ENCODE data around the gene GRAMD4. TPM values are rescaled to one million over a fixed set of nuclear protein-coding genes. Genes with fewer than 3 reads are reported as not detected.

The GRAMD4 gene
- total and polyA plus RNA-seq, 12 donors = 15.0 to 241 (median 79.4) TPM

- intact Hi-C loops (cut with DNase I) = no loop called here
- H3K27me3 ChIP-seq = no peaks in the 10 kb centered on the region
- H3K4me1 ChIP-seq (replicated peaks in 1 of 2) = peaks cover 0 to under 1% of the 10 kb centered on the region in 2 donors
- no peak overlapping the region for H3K27ac ChIP-seq
- H3K36me3 ChIP-seq (replicated peaks in 1 of 2) = peaks cover 0 to 80% of the 10 kb centered on the region in 2 donors
- WGBS, 4 donors = 94 to 99% (median 96%) methylated on average over 11 to 17 of the region's 17 CpGs
- TF ChIP-seq POLR2A (IDR thresholded peaks at IDR 0.05) (no peak), CTCF (IDR thresholded peaks at IDR 0.05) (no peak)
- no peak overlapping the region for H3K4me3 ChIP-seq
- no peak for DNase-seq
- H3K9me3 ChIP-seq (replicated peaks in 1 of 3) = no peaks in the 10 kb centered on the region
Measured at GRCh38 chr22:46708766-46709330, 88.7 kb downstream of the GRAMD4 start.

- Histone ChIP-seq H3K4me1 (replicated peaks in 1 of 2) (peaks cover 6 to 16% of the 10 kb centered on the region in 2 donors), H3K27ac (no peak overlapping the region), H3K9me3 (replicated peaks in 1 of 3) (no peaks in the 10 kb centered on the region), H3K36me3 (replicated peaks in 1 of 2) (peaks cover 0 to 70% of the 10 kb centered on the region in 2 donors), H3K4me3 (no peak overlapping the region), H3K27me3 (no peaks in the 10 kb centered on the region)
- DNase-seq = no peak
- WGBS, 4 donors = 92 to 95% (median 94%) methylated on average over 11 of the region's 11 CpGs
- TF ChIP-seq CTCF (IDR thresholded peaks at IDR 0.05) (no peak), POLR2A (IDR thresholded peaks at IDR 0.05) (no peak)
- intact Hi-C loops (cut with DNase I) = no loop called here
Measured at GRCh38 chr22:46710806-46711205, 90.6 kb downstream of the GRAMD4 start.

GRCh38 chr22:46712288-46712687 is 92.1 kb downstream of the GRAMD4 start:
- intact Hi-C loops (cut with DNase I) = no loop called here
- Histone ChIP-seq H3K36me3 (replicated peaks in 1 of 2) (peaks cover 0 to 66% of the 10 kb centered on the region in 2 donors), H3K4me3 (no peak overlapping the region), H3K27ac (no peak overlapping the region), H3K4me1 (replicated peaks in 1 of 2) (peaks cover 6 to 16% of the 10 kb centered on the region in 2 donors), H3K9me3 (replicated peaks in 1 of 3) (no peaks in the 10 kb centered on the region), H3K27me3 (no peaks in the 10 kb centered on the region)
- TF ChIP-seq CTCF (IDR thresholded peaks at IDR 0.05) = no peak
- no peak for TF ChIP-seq POLR2A (IDR thresholded peaks at IDR 0.05)
- no peak for DNase-seq
- WGBS, 4 donors = 92 to 95% (median 93%) methylated on average over 8 of the region's 8 CpGs

- intact Hi-C loops (cut with DNase I) = no loop called here
- DNase-seq = peak in 3 of 7 donors; percentile 47 to 72 (median 64)
- Histone ChIP-seq H3K4me1 (replicated peaks in 1 of 2) (peaks cover 6 to 16% of the 10 kb centered on the region in 2 donors), H3K9me3 (replicated peaks in 1 of 3) (no peaks in the 10 kb centered on the region), H3K27ac (peak overlapping the region; percentile 29 to 82 (median 56)), H3K27me3 (no peaks in the 10 kb centered on the region), H3K36me3 (replicated peaks in 1 of 2) (peaks cover 0 to 66% of the 10 kb centered on the region in 2 donors), H3K4me3 (no peak overlapping the region)
- WGBS, 4 donors = 21 to 30% (median 28%) methylated on average over 4 of the region's 4 CpGs
- TF ChIP-seq POLR2A (IDR thresholded peaks at IDR 0.05) (no peak), CTCF (IDR thresholded peaks at IDR 0.05) (no peak)
Measured at GRCh38 chr22:46714550-46714949, 94.4 kb downstream of the GRAMD4 start.
